ENCODE measurements around the gene PSD. TPM values are rescaled to one million over a fixed set of nuclear protein-coding genes. Genes with fewer than 3 reads are reported as not detected.

PSD gene
- total RNA-seq, 4 donors from 2014 or later = 0.30 to 1.1 (median 0.70) TPM

DNA sequence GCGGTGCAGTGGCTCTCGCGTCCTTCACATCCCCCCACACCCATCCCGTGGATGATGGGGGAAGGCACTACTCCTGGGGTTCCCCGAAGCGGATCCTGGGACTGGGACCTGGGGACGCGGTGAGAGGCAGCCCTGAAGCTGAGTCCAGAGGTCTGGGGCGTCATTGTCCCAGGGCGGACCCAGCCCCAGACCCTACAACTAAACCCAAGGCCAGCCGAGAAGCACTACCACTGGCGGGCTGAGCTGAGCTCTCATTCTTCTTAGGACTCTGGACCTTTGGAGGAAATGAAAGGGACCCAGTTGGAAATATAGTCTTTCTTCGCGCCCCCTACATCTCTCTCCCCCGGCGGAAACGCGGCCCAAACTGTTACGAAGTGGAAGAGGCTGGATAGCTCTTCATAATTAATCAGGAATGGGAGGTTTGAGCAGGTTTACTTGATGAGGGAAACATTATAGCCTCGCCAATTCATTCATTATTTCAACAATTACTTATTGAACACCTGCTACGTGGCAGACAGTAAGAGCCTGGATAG is 1.7 kb upstream of the PSD start:
- H3K4me1 ChIP-seq = peaks cover 0 to 52% (median 36%) of the 10 kb centered on the region in 4 donors
- TF ChIP-seq EP300 (IDR thresholded peaks at IDR 0.05) (no peak), POLR2A (IDR thresholded peaks at IDR 0.05) (no peak)
- TF ChIP-seq, protein P1, sequence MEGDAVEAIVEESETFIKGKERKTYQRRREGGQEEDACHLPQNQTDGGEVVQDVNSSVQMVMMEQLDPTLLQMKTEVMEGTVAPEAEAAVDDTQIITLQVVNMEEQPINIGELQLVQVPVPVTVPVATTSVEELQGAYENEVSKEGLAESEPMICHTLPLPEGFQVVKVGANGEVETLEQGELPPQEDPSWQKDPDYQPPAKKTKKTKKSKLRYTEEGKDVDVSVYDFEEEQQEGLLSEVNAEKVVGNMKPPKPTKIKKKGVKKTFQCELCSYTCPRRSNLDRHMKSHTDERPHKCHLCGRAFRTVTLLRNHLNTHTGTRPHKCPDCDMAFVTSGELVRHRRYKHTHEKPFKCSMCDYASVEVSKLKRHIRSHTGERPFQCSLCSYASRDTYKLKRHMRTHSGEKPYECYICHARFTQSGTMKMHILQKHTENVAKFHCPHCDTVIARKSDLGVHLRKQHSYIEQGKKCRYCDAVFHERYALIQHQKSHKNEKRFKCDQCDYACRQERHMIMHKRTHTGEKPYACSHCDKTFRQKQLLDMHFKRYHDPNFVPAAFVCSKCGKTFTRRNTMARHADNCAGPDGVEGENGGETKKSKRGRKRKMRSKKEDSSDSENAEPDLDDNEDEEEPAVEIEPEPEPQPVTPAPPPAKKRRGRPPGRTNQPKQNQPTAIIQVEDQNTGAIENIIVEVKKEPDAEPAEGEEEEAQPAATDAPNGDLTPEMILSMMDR (IDR thresholded peaks at IDR 0.05) = no peak
- 0 to 4% methylated on average over 20 to 21 of the region's 21 CpGs for WGBS, 2 donors
- no peak for DNase-seq (ENCODE audit: low spot score in 2 of 2)
- peaks cover 0 to 22% (median 7%) of the 10 kb centered on the region in 3 donors for H3K36me3 ChIP-seq
- peak overlapping the region; percentile 67 to 99 (median 93) for H3K4me3 ChIP-seq
- H3K9me3 ChIP-seq = no peaks in the 10 kb centered on the region
- peaks cover 0 to 37% of the 10 kb centered on the region in 2 donors for H3K27me3 ChIP-seq
- peak overlapping the region; percentile 47 to 90 (median 86) for H3K27ac ChIP-seq

DNA sequence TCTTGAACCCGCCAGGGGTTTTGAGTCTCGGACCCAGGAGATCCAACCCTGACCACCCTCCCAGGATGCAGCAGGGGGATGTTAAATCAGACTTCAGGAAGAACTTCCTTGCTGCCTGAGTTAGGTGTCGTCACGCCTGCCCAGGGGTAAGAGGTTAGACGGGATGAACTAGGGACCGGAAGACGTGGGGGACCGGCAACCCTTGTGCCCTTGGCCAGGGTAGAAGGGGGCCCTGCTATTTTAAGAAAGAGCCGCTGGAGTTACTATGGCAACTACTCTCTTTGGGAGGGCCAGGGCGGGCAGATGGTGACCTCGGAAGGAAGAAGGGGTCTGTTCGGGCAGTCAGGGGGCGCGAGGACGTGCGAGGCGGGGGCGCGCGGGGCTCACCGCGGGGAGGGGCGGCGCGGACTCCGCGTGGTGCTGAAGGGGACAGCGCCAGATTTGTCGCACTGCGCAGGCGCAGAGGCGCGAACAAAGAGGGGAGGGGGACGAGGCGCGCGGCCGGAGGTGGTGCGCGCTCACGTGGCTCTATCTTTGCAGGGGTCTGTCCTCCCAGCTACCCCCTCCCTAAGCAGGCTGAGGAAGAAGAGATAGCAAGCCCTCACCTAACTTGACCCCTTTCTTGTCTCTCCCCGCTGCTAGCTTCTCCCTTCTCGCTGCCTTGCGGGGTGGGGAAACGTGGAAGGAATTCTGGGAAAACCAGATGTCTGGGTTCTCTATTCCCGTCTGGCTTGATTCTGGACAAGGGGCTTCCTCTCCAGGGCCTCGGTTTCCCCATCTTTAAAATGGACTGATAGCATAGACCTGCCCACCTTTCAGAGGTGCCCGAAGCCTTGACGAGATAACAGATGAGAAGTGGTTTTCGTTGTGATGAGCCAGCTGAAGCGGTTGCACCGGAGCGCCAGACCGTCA is 940 bp upstream of the PSD start:
- DNase-seq (ENCODE audit: low spot score in 2 of 2) = peak in 1 of 2 donors; percentile 30

DNA sequence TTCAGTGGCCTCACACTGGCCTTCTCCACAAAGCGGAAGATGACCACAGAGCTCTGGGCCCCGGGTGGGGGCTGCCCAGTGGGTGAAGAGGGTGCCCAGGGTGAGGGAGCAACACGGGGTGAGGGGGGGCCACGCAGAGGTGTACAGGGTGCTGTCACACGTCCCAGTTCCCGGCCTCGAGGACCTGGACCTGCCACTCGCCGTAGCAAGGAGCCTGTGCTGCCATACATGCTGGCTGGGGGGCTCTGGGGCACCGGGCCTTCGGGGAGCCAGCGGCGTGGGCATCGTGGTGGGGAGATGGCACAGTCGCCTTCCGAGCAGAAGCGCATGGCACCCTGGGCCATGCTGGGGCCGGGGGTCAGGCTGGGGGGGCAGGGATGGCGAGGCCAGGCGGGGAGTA is 1.9 kb downstream of the PSD start:
- TF ChIP-seq, protein P1 (IDR thresholded peaks at IDR 0.05) = no peak
- TF ChIP-seq POLR2A (IDR thresholded peaks at IDR 0.05) = no peak
- no peak for TF ChIP-seq EP300 (IDR thresholded peaks at IDR 0.05)
- Histone ChIP-seq H3K4me3 (no peak overlapping the region), H3K9me3 (no peaks in the 10 kb centered on the region), H3K27me3 (peaks cover 0 to 72% of the 10 kb centered on the region in 2 donors), H3K36me3 (no peaks in the 10 kb centered on the region), H3K4me1 (peaks cover 0 to 23% (median 18%) of the 10 kb centered on the region in 4 donors), H3K27ac (no peak overlapping the region)
- WGBS, 2 donors = 89 to 91% methylated on average over 18 of the region's 20 CpGs
- no peak for DNase-seq (ENCODE audit: low spot score in 2 of 2)

More for the DNA sequence above, 940 bp upstream of the PSD start:
- H3K4me1 ChIP-seq = peaks cover 0 to 46% (median 36%) of the 10 kb centered on the region in 4 donors
- TF ChIP-seq EP300 (IDR thresholded peaks at IDR 0.05) = no peak
- no peak for TF ChIP-seq POLR2A (IDR thresholded peaks at IDR 0.05)
- TF ChIP-seq, protein P1 (IDR thresholded peaks at IDR 0.05) = no peak
- peak overlapping the region in 1 of 4 donors; percentile 90 for H3K27ac ChIP-seq
- H3K36me3 ChIP-seq = peaks cover 0 to 15% (median 7%) of the 10 kb centered on the region in 3 donors
- H3K9me3 ChIP-seq = no peaks in the 10 kb centered on the region
- peaks cover 0 to 44% of the 10 kb centered on the region in 2 donors for H3K27me3 ChIP-seq
- H3K4me3 ChIP-seq = peak overlapping the region; percentile 67 to 99 (median 93)
- WGBS, 2 donors = 0 to 2% methylated on average over 53 to 54 of the region's 54 CpGs

DNA sequence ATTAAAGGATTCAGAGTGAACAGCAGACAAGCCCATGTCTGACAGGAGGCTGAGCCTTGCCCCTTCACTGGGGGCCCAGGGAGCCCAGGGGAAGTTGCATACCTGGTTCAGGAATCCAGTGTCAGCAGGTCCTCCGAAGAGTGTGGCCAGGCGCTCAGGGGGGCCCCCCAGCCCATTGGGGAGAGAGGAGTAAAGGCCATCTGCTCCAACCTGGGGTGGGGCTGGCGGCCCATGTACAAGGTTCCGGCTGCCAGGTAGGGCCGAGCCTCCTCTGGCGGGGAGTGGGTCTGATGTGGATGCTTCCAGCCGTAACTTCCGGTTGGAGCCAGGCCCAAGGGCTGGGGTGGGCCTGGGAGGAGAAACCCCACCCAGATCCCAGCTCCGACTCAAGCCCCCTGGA is 2.3 kb downstream of the PSD start:
- Histone ChIP-seq H3K27me3 (peaks cover 0 to 77% of the 10 kb centered on the region in 2 donors), H3K36me3 (no peaks in the 10 kb centered on the region), H3K27ac (no peak overlapping the region), H3K4me3 (no peak overlapping the region), H3K9me3 (no peaks in the 10 kb centered on the region), H3K4me1 (peaks cover 0 to 22% (median 17%) of the 10 kb centered on the region in 4 donors)
- whole genome bisulfite sequencing, 2 donors = 79 to 90% methylated on average over 9 of the region's 9 CpGs
- TF ChIP-seq EP300 (IDR thresholded peaks at IDR 0.05) (no peak), POLR2A (IDR thresholded peaks at IDR 0.05) (no peak)
- TF ChIP-seq, protein P1 (IDR thresholded peaks at IDR 0.05) = no peak
- DNase-seq (ENCODE audit: low spot score in 2 of 2) = no peak

DNA sequence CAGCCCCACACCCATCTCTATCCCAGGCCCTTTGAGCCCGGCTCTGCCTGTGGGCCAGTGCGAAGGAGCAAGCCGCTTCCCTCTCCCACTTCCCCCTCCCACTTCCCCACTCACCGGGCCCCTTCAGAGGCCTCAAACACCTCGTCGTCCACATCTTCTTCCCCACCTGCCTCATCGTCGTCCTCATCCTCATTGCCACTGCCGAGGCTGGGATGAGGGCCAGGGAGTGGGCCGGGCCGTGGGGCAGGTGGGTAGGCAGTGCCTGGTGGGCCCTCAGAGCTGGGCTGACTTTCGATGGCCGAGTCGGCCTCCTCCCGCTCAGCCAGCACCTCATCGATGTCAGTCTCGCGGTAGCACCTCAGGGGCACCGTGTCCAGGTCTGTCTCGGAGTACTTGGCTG is 3.8 kb downstream of the PSD start:
- H3K27ac ChIP-seq = no peak overlapping the region
- no peak overlapping the region for H3K4me3 ChIP-seq
- H3K9me3 ChIP-seq = no peaks in the 10 kb centered on the region
- TF ChIP-seq EP300 (IDR thresholded peaks at IDR 0.05) (no peak), POLR2A (IDR thresholded peaks at IDR 0.05) (no peak)
- TF ChIP-seq, protein P1 (IDR thresholded peaks at IDR 0.05) = no peak
- no peaks in the 10 kb centered on the region for H3K36me3 ChIP-seq
- H3K4me1 ChIP-seq = peaks cover 0 to 25% (median 17%) of the 10 kb centered on the region in 4 donors
- no peak for DNase-seq (ENCODE audit: low spot score in 2 of 2)
- 48 to 53% methylated on average over 14 to 20 of the region's 20 CpGs for WGBS, 2 donors
- H3K27me3 ChIP-seq = peaks cover 0 to 92% of the 10 kb centered on the region in 2 donors
